HepG2 (cell line): ENCODE measurements around the gene CCDC148. TPM values are rescaled to one million over a fixed set of nuclear protein-coding genes. Genes with fewer than 3 reads are reported as not detected.
A peak's percentile ranks its signal among the peaks of the same experiment; 100 is the strongest.

Experiments
- ETV5 ChIP-seq: IDR thresholded peaks from 2 replicates; pipeline ENCODE4 v1.6.1; 2018; ENCODE audit warnings: missing biosample characterization, missing genetic modification reagents, inconsistent platforms, borderline replicate concordance
- GABPA ChIP-seq, 2 experiments: IDR thresholded peaks; 2 replicates each; pipeline ENCODE4 v1.6.1; 2011 to 2016; ENCODE audit warnings: low read depth in 2 of 2, low read length in 1 of 2, missing biosample characterization in 1 of 2, missing genetic modification characterization in 1 of 2
- HDAC2 ChIP-seq: sonication (generic); formaldehyde crosslinking; IDR thresholded peaks from 2 replicates; pipeline ENCODE4 v1.4.0; 2020; ENCODE audit warnings: missing genetic modification reagents
- HHEX ChIP-seq: IDR thresholded peaks from 2 replicates; pipeline ENCODE4 v1.6.1; 2016; ENCODE audit warnings: control low read depth
- HOMEZ ChIP-seq: IDR thresholded peaks from 2 replicates; pipeline ENCODE4 v1.6.1; 2016; ENCODE audit warnings: low read depth
- HOXD1 ChIP-seq: sonication (generic); formaldehyde crosslinking; IDR thresholded peaks from 2 replicates; pipeline ENCODE4 v1.5.0; 2020; ENCODE audit warnings: missing genetic modification reagents
- IKZF1 ChIP-seq: fragments of 450-650 bp; IDR thresholded peaks from 2 replicates; pipeline ENCODE4 v1.7.1; 2016
- JUN ChIP-seq: sonication (generic); formaldehyde crosslinking; IDR thresholded peaks from 2 replicates; pipeline ENCODE4 v1.4.0; 2020; ENCODE audit warnings: mild to moderate bottlenecking, missing genetic modification reagents
- MTA1 ChIP-seq: sonication (generic); formaldehyde crosslinking; IDR thresholded peaks from 2 replicates; pipeline ENCODE4 v1.4.0; 2020; ENCODE audit warnings: missing genetic modification reagents, mild to moderate bottlenecking, borderline replicate concordance
- MXD4 ChIP-seq: IDR thresholded peaks from 2 replicates; pipeline ENCODE4 v1.6.1; 2016; ENCODE audit warnings: mild to moderate bottlenecking, missing biosample characterization, missing genetic modification reagents
- NFIB ChIP-seq: sonication (generic); formaldehyde crosslinking; IDR thresholded peaks from 2 replicates; pipeline ENCODE4 v1.9.0; 2021; ENCODE audit warnings: missing genetic modification reagents, mild to moderate bottlenecking, borderline replicate concordance
- SAFB2 ChIP-seq: sonication (generic); formaldehyde crosslinking; IDR thresholded peaks from 2 replicates; pipeline ENCODE4 v1.5.1; 2020; ENCODE audit warnings: missing genetic modification reagents, low read depth, mild to moderate bottlenecking, borderline replicate concordance
- SUZ12 ChIP-seq: fragments of 150-350 bp; IDR thresholded peaks from 2 replicates; pipeline ENCODE4 v1.6.1; 2014; ENCODE audit warnings: low read depth, low read length
- TGIF2 ChIP-seq: IDR thresholded peaks from 2 replicates; pipeline ENCODE4 v1.6.1; 2016; ENCODE audit warnings: control low read depth, missing compliant biosample characterization
- U2AF1 ChIP-seq: fragments of 200-400 bp; formaldehyde crosslinking; optimal IDR thresholded peaks from 2 replicates; pipeline ENCODE3; 2017; ENCODE audit warnings: mild to moderate bottlenecking, low read depth, low read length
- YEATS4 ChIP-seq: sonication (generic); formaldehyde crosslinking; IDR thresholded peaks from 2 replicates; pipeline ENCODE4 v1.4.0; 2020; ENCODE audit warnings: missing genetic modification reagents, borderline replicate concordance
- ZBTB42 ChIP-seq: sonication (generic); formaldehyde crosslinking; IDR thresholded peaks from 2 replicates; pipeline ENCODE4 v1.5.0; 2020; ENCODE audit warnings: mild to moderate bottlenecking, missing genetic modification reagents
- ZNF10 ChIP-seq: sonication (generic); formaldehyde crosslinking; IDR thresholded peaks from 2 replicates; pipeline ENCODE4 v1.4.0; 2020; ENCODE audit warnings: mild to moderate bottlenecking, low read depth, missing genetic modification reagents, borderline replicate concordance
- ZNF142 ChIP-seq: sonication (generic); formaldehyde crosslinking; IDR thresholded peaks from 2 replicates; pipeline ENCODE4 v1.4.0; 2020; ENCODE audit warnings: missing genetic modification reagents
- ZNF235 ChIP-seq: sonication (generic); formaldehyde crosslinking; IDR thresholded peaks from 2 replicates; pipeline ENCODE4 v1.8.1; 2023; ENCODE audit warnings: mild to moderate bottlenecking, missing genetic modification reagents, borderline replicate concordance
- ZNF430 ChIP-seq: sonication (generic); formaldehyde crosslinking; IDR thresholded peaks from 2 replicates; pipeline ENCODE4 v1.9.0; 2021; ENCODE audit warnings: mild to moderate bottlenecking, missing genetic modification reagents
- ZNF580 ChIP-seq: IDR thresholded peaks from 2 replicates; pipeline ENCODE4 v1.6.1; 2016; ENCODE audit warnings: low read depth, borderline replicate concordance
- ZNF780A ChIP-seq: sonication (generic); formaldehyde crosslinking; IDR thresholded peaks from 2 replicates; pipeline ENCODE4 v1.8.0; 2022; ENCODE audit warnings: mild to moderate bottlenecking, missing genetic modification reagents, moderate library complexity
- polyA plus RNA-seq, 8 experiments: library from polyadenylated mRNA; depleted of rRNA in 3 of 8; stranded (reverse) in 7 of 8; unstranded in 1 of 8; fragments of >200 nt; fragmentation: Illumina TruSeq in 4 of 8; extraction: Trizol in 4 of 8; gene quantifications; 2 replicates each; pipeline versions ENCODE4 v1.2.1 to v1.2.3, GENCODE V29; 2011 to 2016; ENCODE audit warnings: low read depth in 4 of 8, missing spikeins in 1 of 8, mixed read lengths in 1 of 8; ENCODE audit not compliant: insufficient read depth in 1 of 8
- total RNA-seq, 5 experiments: library from RNA; depleted of rRNA; stranded (reverse); fragments of >200 nt; fragmentation: Illumina TruSeq; extraction: Trizol; gene quantifications; 2 replicates each; pipeline ENCODE4 v1.2.3, GENCODE V29; 2016; ENCODE audit warnings: low read depth in 1 of 5

CCDC148 gene
- total and polyA plus RNA-seq, 2 of the 13 experiments (the other 11 are each of a cell fraction or from before 2014, with no cell fraction given): 0.30 to 0.49 TPM

- TF ChIP-seq IKZF1: no peak
- TF ChIP-seq MTA1 (CRISPR knock-in tag): no peak
- TF ChIP-seq U2AF1: no peak
- TF ChIP-seq HDAC2: peak; percentile 87
- TF ChIP-seq ZNF780A (CRISPR knock-in tag): no peak
- TF ChIP-seq ZNF430: 0 out of 2 replicates have a peak, but pooled peaks have one; percentile 46
- TF ChIP-seq YEATS4: peak; percentile 67; the same call in 1 of the 2 replicates
- no peak for TF ChIP-seq JUN (CRISPR knock-in tag)
- no peak for TF ChIP-seq SUZ12
- TF ChIP-seq ETV5: peak; percentile 35; the same call in 1 of the 2 replicates
- TF ChIP-seq ZNF10 (CRISPR knock-in tag): no peak
- no peak for TF ChIP-seq NFIB (CRISPR knock-in tag)
- peak; percentile 87 for TF ChIP-seq HOMEZ (CRISPR knock-in tag)
- TF ChIP-seq MXD4 (CRISPR knock-in tag): no peak
- TF ChIP-seq HHEX (CRISPR knock-in tag): 0 out of 2 replicates have a peak, but pooled peaks have one; percentile 22
- no peak for TF ChIP-seq HOXD1 (CRISPR knock-in tag)
- TF ChIP-seq ZNF142: no peak
- no peak for TF ChIP-seq GABPA (IDR thresholded peaks at IDR 0.05; ENCODE audit: low read depth, low read length)
- TF ChIP-seq GABPA (CRISPR knock-in tag; IDR thresholded peaks at IDR 0.05; ENCODE audit: low read depth): no peak
- TF ChIP-seq SAFB2 (CRISPR knock-in tag): no peak
- TF ChIP-seq ZNF235 (CRISPR knock-in tag): no peak
- TF ChIP-seq TGIF2 (CRISPR knock-in tag): peak; percentile 56; the same call in 1 of the 2 replicates
- TF ChIP-seq ZBTB42 (CRISPR knock-in tag): no peak
- TF ChIP-seq ZNF580 (CRISPR knock-in tag): peak; percentile 56; the same call in 1 of the 2 replicates
These were observed 271.8 kb downstream of the CCDC148 start (continued) for GRCh38 chr2:158184556-158185343.
